CD1c-positive myeloid dendritic cell (primary cell): Measurements from ENCODE around the gene LGALS13.
A peak's percentile ranks its signal among the peaks of the same experiment; 100 is the strongest.

Source experiments
- DNase-seq: peaks from one replicate; pipeline ENCODE4 v3.0.0-alpha.2; 2016; ENCODE audit errors: extremely low spot score

The LGALS13 gene

DNA sequence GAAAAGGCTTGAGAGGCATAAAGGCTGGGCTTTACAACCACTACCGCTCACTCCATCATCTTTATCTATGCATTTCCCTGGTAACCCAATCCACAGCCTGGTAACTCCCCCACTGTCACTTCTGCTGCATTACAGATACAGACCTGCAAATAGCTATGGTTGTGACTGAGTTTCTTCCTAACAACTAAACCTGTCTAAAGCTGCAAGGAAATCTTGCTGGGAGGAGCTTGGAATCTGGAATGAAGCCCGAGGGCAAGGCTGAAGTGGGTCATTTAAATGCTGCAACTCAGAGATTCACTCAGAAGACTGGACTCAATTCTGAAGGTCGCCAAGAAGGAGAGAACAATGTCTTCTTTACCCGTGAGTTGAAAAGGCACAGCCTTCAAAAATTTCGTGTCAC, at the start of gene LGALS13:
TSS of gene LGALS13 (plus strand) at position 301 of the 400 bp plus-strand sequence. CDS start at position 346, 45 bp downstream.
- DNase-seq = no peak

GRCh38 chr19:39553082-39553652, 49.2 kb upstream of the LGALS13 start:
- no peak for DNase-seq

GRCh38 chr19:39554701-39555311, 47.5 kb upstream of the LGALS13 start:
- DNase-seq = no peak

DNA sequence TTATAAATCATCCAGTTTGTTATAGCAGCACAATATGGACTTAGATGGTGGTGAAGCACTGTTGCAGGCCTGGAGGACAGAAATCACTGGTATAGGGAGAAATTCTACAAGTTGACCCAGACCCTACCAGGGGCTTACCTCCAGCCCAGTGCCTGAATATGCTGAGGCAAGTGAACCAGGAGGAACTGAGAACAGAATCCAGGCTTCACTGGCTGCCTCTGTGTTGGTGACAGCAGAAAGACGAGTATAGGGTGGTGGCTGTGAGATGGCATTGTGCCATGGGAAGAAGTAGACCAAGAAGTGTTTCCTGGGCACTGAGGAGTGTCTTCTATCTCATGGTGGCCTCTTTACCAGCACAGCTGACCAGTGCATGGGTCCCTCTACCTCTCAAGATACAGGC, 46.4 kb upstream of the LGALS13 start:
- DNase-seq = no peak

DNA sequence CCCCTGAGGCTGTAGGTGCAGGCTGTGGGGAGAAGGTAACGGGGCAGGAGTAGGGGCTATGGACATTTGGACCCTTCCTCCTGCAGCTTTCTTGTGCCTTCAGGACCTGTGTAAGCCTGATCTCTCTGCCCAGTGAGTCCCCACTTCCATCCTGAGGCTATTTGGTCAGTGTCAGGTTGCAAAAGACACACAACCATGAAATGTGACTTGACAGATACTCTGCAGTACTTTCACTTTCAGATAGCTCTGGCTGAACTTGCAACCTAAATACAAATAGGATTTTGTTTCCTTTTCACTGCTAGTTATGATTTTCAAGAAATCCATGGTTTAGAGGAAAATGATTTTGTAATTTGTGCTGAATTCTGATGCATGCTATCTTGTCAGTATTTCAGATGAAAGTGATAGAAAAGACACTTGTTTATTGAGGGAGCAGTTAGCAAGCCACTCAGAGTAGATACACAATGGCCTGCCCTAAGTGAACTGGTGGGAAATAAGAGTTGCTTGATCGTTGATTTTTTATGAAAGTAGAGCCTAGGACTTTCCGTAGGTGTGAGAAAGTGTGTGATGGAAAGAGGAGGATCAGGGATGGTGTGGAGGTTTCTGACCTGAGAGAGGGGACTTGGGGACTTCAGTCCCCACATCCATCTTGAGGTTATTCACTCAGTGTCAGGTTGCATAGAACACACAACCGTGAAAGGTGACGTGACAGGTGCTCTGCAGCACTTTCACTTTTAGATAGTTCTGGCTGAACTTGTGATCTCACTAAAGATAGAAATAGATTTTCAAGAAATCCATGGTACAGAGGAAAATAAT, 44.3 kb upstream of the LGALS13 start:
- no peak for DNase-seq

DNA sequence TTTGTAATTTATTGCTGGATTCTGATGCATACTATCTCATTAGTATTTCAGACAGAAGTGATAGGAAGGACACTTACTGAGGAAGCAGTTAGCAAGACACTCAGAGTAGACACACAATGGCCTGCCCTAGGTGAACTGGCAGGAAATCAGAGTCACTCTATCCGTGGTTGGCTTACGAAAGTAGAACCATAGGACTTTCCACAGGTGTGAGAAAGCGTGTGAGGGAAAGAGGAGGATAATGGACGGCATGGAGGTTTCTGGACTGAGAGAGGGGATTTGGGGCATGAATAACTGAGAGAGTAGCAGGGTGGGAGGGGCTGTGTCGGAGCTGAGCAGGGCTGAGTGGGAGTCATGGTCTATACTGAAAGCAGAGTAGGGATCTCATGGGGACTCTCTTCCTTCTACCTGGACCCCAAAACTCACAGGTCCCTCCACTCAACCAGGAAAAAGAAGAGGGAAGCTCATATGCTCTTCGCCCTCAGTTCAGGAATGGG, 43.7 kb upstream of the LGALS13 start:
- DNase-seq = no peak

DNA sequence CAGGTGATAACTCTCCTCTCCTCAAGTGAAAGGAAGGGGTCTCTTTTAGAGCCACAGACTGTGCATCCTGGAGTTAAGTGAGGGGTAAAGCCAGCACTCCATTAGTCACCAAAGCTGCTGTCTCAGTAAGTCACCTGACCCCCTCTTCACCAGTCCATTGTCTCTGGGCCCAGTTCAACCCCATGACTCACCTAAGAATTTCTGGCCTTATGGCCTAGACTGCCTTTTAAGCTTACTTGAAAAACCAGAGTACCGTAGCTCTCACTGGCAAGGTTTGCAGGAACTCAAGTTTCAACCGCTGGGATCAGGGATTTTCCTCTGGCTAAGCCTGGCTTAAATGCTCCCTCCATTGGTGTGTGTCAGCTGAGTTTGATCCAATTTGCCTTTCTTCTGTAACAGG, 38.9 kb upstream of the LGALS13 start:
- no peak for DNase-seq

- DNase-seq = no peak
These were observed 36.3 kb upstream of the LGALS13 start for GRCh38 chr19:39566064-39566463.

GRCh38 chr19:39568604-39569003, 33.7 kb upstream of the LGALS13 start:
- DNase-seq = no peak

- no peak for DNase-seq
These were observed 19.9 kb upstream of the LGALS13 start for GRCh38 chr19:39582442-39582841.

DNA sequence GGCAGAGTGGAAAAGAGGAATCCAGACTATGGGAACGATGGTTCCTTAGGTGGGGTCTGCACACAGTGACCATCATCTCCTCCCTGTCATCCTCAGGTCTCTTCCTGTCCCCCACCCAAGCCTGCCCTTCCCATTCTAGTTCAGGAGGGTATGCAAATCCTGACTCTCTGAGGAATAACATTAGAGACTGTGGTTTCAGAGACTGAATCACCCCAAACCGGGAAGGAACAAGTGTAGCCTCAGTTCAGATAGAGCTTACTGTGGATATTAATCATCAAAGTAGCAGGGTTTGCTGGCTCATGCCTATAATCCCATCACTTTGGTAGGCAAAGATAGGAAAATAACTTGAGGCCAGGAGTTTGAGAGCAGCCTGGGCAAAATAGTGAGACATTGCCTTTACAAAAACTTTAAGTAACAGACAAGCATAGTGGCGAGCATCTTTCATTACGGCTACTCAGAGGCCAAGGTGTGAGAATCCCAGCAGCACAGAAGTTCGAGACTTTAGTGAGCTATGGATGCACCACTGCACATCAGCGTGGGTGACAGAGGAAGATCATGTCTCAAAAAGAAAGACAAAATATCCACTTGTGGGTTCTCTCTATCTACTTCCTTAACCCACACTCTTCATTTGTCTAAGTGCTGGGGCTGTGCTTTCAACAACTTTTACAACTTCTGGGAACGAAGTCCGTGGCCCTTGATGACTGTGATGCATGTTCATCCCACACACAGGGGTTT, 19.3 kb upstream of the LGALS13 start:
- no peak for DNase-seq

DNA sequence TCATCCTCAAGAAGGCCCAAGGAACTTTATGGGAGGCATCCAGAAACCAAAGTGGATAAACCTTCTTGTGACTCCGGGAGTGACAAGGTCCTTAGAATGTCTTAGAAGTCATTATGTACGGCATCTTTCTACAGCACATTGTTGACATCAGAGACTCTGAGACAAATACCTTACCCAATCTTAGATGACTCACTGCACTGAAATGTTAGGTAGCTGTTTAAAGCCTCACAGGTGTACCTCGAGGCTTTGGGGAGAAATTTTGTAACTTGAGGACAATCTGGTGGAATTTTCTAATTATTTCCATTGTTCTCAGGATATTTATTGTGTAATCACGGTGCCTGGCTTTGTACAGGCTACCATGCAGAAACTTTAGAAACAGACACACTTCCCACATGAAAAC, 14.8 kb upstream of the LGALS13 start:
- DNase-seq = no peak

DNA sequence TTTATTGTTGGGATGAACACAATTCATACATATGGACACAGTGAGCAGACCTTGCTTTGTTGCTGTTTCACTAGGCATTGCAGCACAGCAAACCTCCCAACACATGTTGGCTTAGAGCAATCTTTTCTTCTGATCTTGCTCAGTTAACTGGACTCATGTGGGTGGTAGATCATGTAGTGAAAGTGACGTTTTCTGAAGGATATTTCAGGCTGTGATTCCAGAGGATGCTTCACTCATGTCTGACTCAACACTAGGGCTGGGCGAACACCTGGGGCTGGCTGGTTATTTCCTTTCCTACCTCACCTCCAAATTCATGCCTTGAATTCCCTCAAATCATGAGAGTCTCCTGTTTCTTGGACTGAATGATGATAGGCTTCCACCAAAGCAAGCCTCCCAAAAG, 14.3 kb upstream of the LGALS13 start:
- no peak for DNase-seq

DNA sequence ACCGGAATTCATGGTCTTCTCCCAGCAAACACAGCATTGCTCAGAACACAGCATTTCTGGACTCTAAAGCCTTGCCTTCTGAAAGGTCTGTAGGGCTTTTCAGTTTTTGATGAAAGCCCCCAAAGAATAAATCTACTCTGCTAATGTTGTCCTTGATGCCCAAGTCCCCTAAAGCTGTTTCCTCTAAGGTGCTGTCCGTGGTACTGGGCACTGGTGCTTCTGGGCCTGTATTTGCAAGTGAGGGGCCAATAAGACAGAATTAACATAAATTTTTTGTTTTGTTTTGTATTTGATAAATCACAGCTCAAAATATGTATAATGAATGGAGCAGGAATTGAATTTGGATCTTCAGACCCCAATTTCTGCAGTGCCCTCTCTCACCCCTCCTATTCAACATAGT, 12.1 kb upstream of the LGALS13 start:
- DNase-seq = no peak

DNA sequence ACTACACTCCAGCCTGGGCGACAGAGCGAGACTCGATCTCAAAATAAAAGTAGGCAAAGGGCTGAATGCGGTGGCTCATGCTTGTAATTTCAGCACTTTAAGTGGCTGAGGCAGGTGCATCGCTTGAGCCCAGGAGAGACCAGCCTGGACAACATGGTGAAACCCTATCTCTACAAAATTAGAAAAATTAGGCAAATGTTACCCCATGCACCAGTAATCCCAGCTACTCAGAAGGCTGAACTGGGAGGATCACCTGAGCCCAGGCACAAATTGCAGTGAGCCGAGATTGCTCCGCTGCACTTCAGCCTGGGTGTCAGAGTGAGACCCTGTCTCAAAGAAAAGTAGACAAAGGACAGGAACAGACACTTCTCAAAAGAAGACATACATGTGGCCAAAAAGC, 9.9 kb upstream of the LGALS13 start:
- DNase-seq = no peak

DNA sequence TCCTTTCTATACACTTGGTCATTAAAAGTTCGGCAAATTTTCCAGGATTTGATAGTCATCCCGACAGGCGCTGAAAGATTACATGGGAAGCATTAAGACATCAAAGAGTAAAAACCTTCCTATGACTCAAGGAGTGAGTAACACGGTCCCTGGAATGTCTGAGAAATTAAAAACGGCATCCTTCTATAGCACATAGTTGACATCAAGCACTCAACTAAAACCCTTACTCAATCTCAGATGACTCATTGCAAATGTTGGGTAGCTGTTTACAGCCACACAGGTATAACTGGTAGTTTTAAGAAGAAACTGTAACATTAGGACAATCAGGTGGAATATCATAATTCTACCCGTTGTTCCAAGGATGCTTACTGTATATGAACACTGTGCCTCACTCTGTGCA, 6.4 kb upstream of the LGALS13 start:
- DNase-seq = no peak

GRCh38 chr19:39596911-39597310, 5.4 kb upstream of the LGALS13 start:
- no peak for DNase-seq

- peak; percentile 9 for DNase-seq
These were observed 3.2 kb upstream of the LGALS13 start for GRCh38 chr19:39599116-39599515.

DNA sequence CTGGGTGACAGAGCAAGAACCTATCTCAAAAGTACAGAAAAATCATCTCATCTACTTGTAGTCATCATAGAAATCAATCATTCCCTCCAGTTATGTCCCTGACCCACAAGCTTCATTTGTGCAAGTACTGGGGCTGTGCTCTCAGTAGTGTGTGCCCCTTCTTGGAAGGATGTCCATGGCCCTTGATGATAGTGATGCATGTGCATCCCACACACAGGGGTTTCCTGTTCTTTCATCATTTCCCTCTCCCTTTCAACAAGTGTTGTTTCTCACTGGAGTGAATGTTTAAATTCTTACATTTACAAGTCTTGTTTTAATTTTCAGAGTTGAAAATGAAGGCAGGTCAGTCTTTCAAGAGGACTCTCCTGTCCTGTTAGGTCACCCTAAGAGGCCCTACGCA, 1.5 kb downstream of the LGALS13 start:
- no peak for DNase-seq

- DNase-seq = no peak
These were observed 4.7 kb downstream of the LGALS13 start for GRCh38 chr19:39607021-39607420.

DNA sequence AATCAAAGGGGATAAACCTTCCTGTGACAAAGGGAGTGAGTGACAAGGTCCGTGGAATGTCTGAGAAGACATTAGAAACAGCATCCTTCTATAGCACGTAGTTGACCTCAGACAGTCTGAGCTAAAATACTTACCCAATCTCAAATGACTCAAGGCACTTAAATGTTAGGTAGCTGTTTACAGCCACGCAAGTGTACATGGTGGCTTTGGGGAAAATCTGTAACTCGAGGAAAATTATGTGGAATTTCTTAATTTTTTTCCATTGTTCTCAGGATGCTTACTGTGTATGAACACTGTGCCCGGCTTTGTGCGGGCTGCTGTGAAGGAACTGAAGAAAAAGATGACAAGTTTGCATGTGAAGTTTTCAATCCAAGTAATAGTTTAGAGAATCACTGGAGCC, 5.2 kb downstream of the LGALS13 start:
- DNase-seq = no peak

- DNase-seq = no peak
These were observed 11.3 kb downstream of the LGALS13 start for GRCh38 chr19:39613597-39613996.
